HepG2 (cell line): ENCODE results near the gene DQX1. TPM values are rescaled to one million over a fixed set of nuclear protein-coding genes. Genes with fewer than 3 reads are reported as not detected.

Experiments used
- CHD2 ChIP-seq: IDR thresholded peaks from 2 replicates; pipeline ENCODE4 v1.6.1; 2011; ENCODE audit warnings: low read depth, low read length, improper control_type of control experiment
- CSRNP1 ChIP-seq: sonication (generic); formaldehyde crosslinking; IDR thresholded peaks from 2 replicates; pipeline ENCODE4 v1.8.1; 2023; ENCODE audit warnings: mild to moderate bottlenecking, missing genetic modification reagents
- DZIP1 ChIP-seq: sonication (generic); formaldehyde crosslinking; IDR thresholded peaks from 2 replicates; pipeline ENCODE4 v1.5.0; 2020; ENCODE audit warnings: mild to moderate bottlenecking, missing genetic modification reagents
- HNRNPK ChIP-seq: fragments of 200-400 bp; formaldehyde crosslinking; IDR thresholded peaks from 2 replicates; pipeline ENCODE4 v1.6.1; 2018; ENCODE audit warnings: low read length, low read depth, moderate library complexity, mild to moderate bottlenecking; ENCODE audit not compliant: poor library complexity, severe bottlenecking
- HNRNPLL ChIP-seq: fragments of 200-400 bp; formaldehyde crosslinking; IDR thresholded peaks from 2 replicates; pipeline ENCODE4 v1.6.1; 2017; ENCODE audit warnings: mild to moderate bottlenecking, low read depth, low read length; ENCODE audit not compliant: poor library complexity, severe bottlenecking
- KMT2B ChIP-seq: IDR thresholded peaks from 2 replicates; pipeline ENCODE4 v1.6.1; 2016; ENCODE audit warnings: missing genetic modification reagents, missing compliant biosample characterization
- MAF1 ChIP-seq: sonication (generic); formaldehyde crosslinking; IDR thresholded peaks from 2 replicates; pipeline ENCODE4 v1.5.0; 2020; ENCODE audit warnings: missing genetic modification reagents, borderline replicate concordance
- RARG ChIP-seq: sonication (generic); formaldehyde crosslinking; IDR thresholded peaks from 2 replicates; pipeline ENCODE4 v1.4.0; 2020; ENCODE audit warnings: low read depth, mild to moderate bottlenecking, missing genetic modification reagents
- SETDB1 ChIP-seq: sonication (generic); formaldehyde crosslinking; IDR thresholded peaks from 2 replicates; pipeline ENCODE4 v1.5.1; 2020; ENCODE audit warnings: missing genetic modification reagents, mild to moderate bottlenecking, borderline replicate concordance
- SMAD9 ChIP-seq: sonication (generic); formaldehyde crosslinking; IDR thresholded peaks from 2 replicates; pipeline ENCODE4 v1.5.1; 2020; ENCODE audit warnings: mild to moderate bottlenecking, missing genetic modification reagents
- SOX13 ChIP-seq, 3 experiments: fragments of 450-650 bp in 1 of 3; sonication (generic) in 1 of 3; formaldehyde crosslinking in 1 of 3; IDR thresholded peaks in 2 of 3; conservative IDR thresholded peaks in 1 of 3; 2 replicates each; pipeline versions ENCODE4 v1.5.0 to v1.6.1; 2016 to 2020; ENCODE audit warnings: antibody characterized with exemption in 1 of 3, mild to moderate bottlenecking in 1 of 3, missing compliant biosample characterization in 1 of 3, missing genetic modification reagents in 1 of 3, moderate library complexity in 1 of 3
- SOX6 ChIP-seq, 2 experiments: fragments of 450-650 bp in 1 of 2; sonication (generic) in 1 of 2; formaldehyde crosslinking in 1 of 2; IDR thresholded peaks; 2 replicates each; pipeline versions ENCODE4 v1.4.0 to v1.6.1; 2017 to 2020; ENCODE audit warnings: antibody characterized with exemption in 1 of 2, mild to moderate bottlenecking in 1 of 2, missing genetic modification reagents in 1 of 2
- ZBTB39 ChIP-seq: sonication (generic); formaldehyde crosslinking; IDR thresholded peaks from 2 replicates; pipeline ENCODE4 v1.5.0; 2020; ENCODE audit warnings: missing genetic modification reagents
- ZNF280D ChIP-seq: sonication (generic); formaldehyde crosslinking; IDR thresholded peaks from 2 replicates; pipeline ENCODE4 v1.5.1; 2020; ENCODE audit warnings: mild to moderate bottlenecking, missing genetic modification reagents
- ZNF382 ChIP-seq: sonication (generic); formaldehyde crosslinking; IDR thresholded peaks from 2 replicates; pipeline ENCODE4 v1.5.0; 2020; ENCODE audit warnings: missing genetic modification reagents, mild to moderate bottlenecking, borderline replicate concordance
- ZNF414 ChIP-seq: sonication (generic); formaldehyde crosslinking; IDR thresholded peaks from 2 replicates; pipeline ENCODE4 v1.5.0; 2020; ENCODE audit warnings: missing genetic modification reagents
- ZNF530 ChIP-seq: sonication (generic); formaldehyde crosslinking; IDR thresholded peaks from 2 replicates; pipeline ENCODE4 v1.5.0; 2020; ENCODE audit warnings: low read depth, mild to moderate bottlenecking, missing genetic modification reagents
- polyA plus RNA-seq, 8 experiments: library from polyadenylated mRNA; depleted of rRNA in 3 of 8; stranded (reverse) in 7 of 8; unstranded in 1 of 8; fragments of >200 nt; fragmentation: Illumina TruSeq in 4 of 8; extraction: Trizol in 4 of 8; gene quantifications; 2 replicates each; pipeline versions ENCODE4 v1.2.1 to v1.2.3, GENCODE V29; 2011 to 2016; ENCODE audit warnings: low read depth in 4 of 8, missing spikeins in 1 of 8, mixed read lengths in 1 of 8; ENCODE audit not compliant: insufficient read depth in 1 of 8
- total RNA-seq, 5 experiments: library from RNA; depleted of rRNA; stranded (reverse); fragments of >200 nt; fragmentation: Illumina TruSeq; extraction: Trizol; gene quantifications; 2 replicates each; pipeline ENCODE4 v1.2.3, GENCODE V29; 2016; ENCODE audit warnings: low read depth in 1 of 5

Gene DQX1
- total and polyA plus RNA-seq, 2 of the 13 experiments (the other 11 are each of a cell fraction or from before 2014, with no cell fraction given), result 27.6 to 89.8 TPM

- 0 out of 2 replicates have a peak, but pooled peaks have one; percentile 47 for TF ChIP-seq ZNF280D (CRISPR knock-in tag)
- TF ChIP-seq ZNF530 (CRISPR knock-in tag), result no peak
- TF ChIP-seq RARG (CRISPR knock-in tag), result no peak
- no peak for TF ChIP-seq MAF1 (CRISPR knock-in tag)
- TF ChIP-seq SETDB1 (CRISPR knock-in tag), result no peak
- TF ChIP-seq SOX6 (IDR thresholded peaks at IDR 0.05), result no peak
- peak; percentile 24; the same call in 1 of the 2 replicates for TF ChIP-seq SOX6 (CRISPR knock-in tag; IDR thresholded peaks at IDR 0.05)
- TF ChIP-seq SMAD9 (CRISPR knock-in tag), result no peak
- peak; percentile 29 for TF ChIP-seq HNRNPK
- TF ChIP-seq CSRNP1 (CRISPR knock-in tag), result 0 out of 2 replicates have a peak, but pooled peaks have one; percentile 53
- peak; percentile 95 for TF ChIP-seq HNRNPLL
- no peak for TF ChIP-seq ZNF382 (CRISPR knock-in tag)
- TF ChIP-seq ZBTB39, result no peak
- TF ChIP-seq SOX13 (IDR thresholded peaks at IDR 0.05), result no peak
- TF ChIP-seq SOX13 (CRISPR knock-in tag; conservative IDR thresholded peaks at IDR 0.05 in 1 of 2, IDR thresholded peaks at IDR 0.05 in 1 of 2), result no peak
- no peak for TF ChIP-seq ZNF414
- no peak for TF ChIP-seq KMT2B (CRISPR knock-in tag)
- no peak for TF ChIP-seq CHD2
- no peak for TF ChIP-seq DZIP1
These were observed 26.6 kb downstream of the DQX1 start, which contains the start of gene LBX2 (continued) for GRCh38 chr2:74499267-74499939.
